Measurements from ENCODE around the gene CHST3.

Gene CHST3

DNA sequence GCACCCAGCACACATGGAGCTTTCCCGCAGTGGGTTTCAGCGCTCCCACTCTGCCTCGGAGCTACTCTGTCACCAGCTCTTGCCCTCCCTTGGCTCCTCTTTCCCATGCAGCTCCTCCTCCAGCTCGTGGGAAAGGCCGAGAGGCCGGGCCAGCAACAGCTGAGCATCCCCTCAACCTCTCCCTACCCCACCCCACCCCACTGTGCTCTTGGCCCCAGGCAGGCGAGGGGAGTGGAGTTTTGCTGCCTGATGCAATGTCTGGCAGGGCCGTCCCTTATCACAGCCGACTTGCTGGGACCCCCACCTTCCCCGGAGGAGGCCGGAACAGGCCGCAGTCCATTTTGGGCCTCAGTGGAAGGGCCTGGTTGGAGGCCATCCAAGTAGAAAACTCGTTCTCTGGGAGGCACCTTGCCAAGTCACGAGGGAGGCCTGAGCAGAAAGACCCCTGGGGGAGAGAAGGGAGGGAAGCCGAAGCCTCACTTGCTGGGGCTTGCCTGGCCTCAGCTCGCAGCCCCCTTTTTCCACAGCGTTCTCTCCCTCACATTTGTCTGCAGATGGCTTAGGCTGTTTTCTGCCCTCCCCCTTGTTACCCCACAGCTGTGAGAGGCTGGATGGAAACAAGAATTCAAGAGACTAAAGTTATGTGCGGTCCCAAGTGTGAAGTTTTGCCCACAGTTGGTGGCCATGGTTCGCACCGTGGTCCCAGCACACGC is 35.3 kb downstream of the CHST3 start:
- Histone ChIP-seq H3K27me3 (ENCODE audit: insufficient read depth, low read length, poor library complexity, severe bottlenecking) (no peaks in the 10 kb centered on the region), H2AFZ (ENCODE audit: low read length) (no peak overlapping the region), H3K4me3 (ENCODE audit: low read length, poor library complexity, severe bottlenecking) (no peak overlapping the region), H3K4me2 (ENCODE audit: low read depth, low read length, poor library complexity, severe bottlenecking) (no peak overlapping the region), H3F3A (ENCODE audit: low read depth) (no peaks in the 10 kb centered on the region), H4K20me1 (ENCODE audit: insufficient read depth, low read length, poor library complexity, severe bottlenecking) (no peaks in the 10 kb centered on the region), H3K9ac (ENCODE audit: low read depth, low read length, poor library complexity, severe bottlenecking) (no peak overlapping the region), H3K9me2 (replicated peaks; ENCODE audit: low read depth, low read length) (no peaks in the 10 kb centered on the region), H3K9me3 (ENCODE audit: insufficient read depth, low read depth, low read length) (no peaks in the 10 kb centered on the region), H3K4me1 (ENCODE audit: insufficient read depth, low read length, poor library complexity, severe bottlenecking) (no peaks in the 10 kb centered on the region), H3K79me2 (ENCODE audit: insufficient read depth, low read length) (no peaks in the 10 kb centered on the region), H3K36me3 (ENCODE audit: insufficient read depth, low read length) (no peaks in the 10 kb centered on the region)
- no peak for TF ChIP-seq EZH2phosphoT487 (IDR thresholded peaks at IDR 0.05; ENCODE audit: borderline replicate concordance)

GRCh38 chr10:72000073-72001032 is 36.2 kb downstream of the CHST3 start:
- Histone ChIP-seq H3K4me1 (ENCODE audit: insufficient read depth, low read length, poor library complexity, severe bottlenecking) (no peaks in the 10 kb centered on the region), H3K4me3 (ENCODE audit: low read length, poor library complexity, severe bottlenecking) (no peak overlapping the region), H3K9me2 (replicated peaks; ENCODE audit: low read depth, low read length) (no peaks in the 10 kb centered on the region), H3K9ac (ENCODE audit: low read depth, low read length, poor library complexity, severe bottlenecking) (no peak overlapping the region), H4K20me1 (ENCODE audit: insufficient read depth, low read length, poor library complexity, severe bottlenecking) (no peaks in the 10 kb centered on the region), H3K4me2 (ENCODE audit: low read depth, low read length, poor library complexity, severe bottlenecking) (no peak overlapping the region), H2AFZ (ENCODE audit: low read length) (no peak overlapping the region), H3K36me3 (ENCODE audit: insufficient read depth, low read length) (no peaks in the 10 kb centered on the region), H3K9me3 (ENCODE audit: insufficient read depth, low read depth, low read length) (no peaks in the 10 kb centered on the region), H3K27me3 (ENCODE audit: insufficient read depth, low read length, poor library complexity, severe bottlenecking) (no peaks in the 10 kb centered on the region), H3F3A (ENCODE audit: low read depth) (no peaks in the 10 kb centered on the region), H3K79me2 (ENCODE audit: insufficient read depth, low read length) (no peaks in the 10 kb centered on the region)
- TF ChIP-seq EZH2phosphoT487 (IDR thresholded peaks at IDR 0.05; ENCODE audit: borderline replicate concordance) = no peak
- TF ChIP-seq, protein P1, sequence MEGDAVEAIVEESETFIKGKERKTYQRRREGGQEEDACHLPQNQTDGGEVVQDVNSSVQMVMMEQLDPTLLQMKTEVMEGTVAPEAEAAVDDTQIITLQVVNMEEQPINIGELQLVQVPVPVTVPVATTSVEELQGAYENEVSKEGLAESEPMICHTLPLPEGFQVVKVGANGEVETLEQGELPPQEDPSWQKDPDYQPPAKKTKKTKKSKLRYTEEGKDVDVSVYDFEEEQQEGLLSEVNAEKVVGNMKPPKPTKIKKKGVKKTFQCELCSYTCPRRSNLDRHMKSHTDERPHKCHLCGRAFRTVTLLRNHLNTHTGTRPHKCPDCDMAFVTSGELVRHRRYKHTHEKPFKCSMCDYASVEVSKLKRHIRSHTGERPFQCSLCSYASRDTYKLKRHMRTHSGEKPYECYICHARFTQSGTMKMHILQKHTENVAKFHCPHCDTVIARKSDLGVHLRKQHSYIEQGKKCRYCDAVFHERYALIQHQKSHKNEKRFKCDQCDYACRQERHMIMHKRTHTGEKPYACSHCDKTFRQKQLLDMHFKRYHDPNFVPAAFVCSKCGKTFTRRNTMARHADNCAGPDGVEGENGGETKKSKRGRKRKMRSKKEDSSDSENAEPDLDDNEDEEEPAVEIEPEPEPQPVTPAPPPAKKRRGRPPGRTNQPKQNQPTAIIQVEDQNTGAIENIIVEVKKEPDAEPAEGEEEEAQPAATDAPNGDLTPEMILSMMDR (conservative IDR thresholded peaks at IDR 0.05; ENCODE audit: low read length) = no peak

DNA sequence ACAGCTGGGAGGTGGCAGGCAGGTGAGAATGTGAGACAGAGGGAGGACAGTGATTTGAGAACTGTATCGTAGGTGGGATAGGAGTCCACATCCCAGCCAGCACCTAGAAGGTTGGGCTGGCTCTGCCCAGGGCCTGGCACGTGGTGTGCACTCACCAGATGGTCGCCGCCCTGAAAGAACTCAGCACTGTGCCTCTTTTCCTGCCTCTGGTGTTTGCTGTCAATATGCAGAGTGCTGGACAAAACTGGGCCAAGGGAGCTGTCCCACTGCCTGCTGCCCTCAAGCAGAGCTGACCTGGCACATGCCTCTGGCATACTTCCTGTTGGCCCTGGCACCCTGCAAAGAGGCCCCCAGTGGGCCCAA is 36.8 kb downstream of the CHST3 start:
- H3K9me2 ChIP-seq (replicated peaks; ENCODE audit: low read depth, low read length) = no peaks in the 10 kb centered on the region
- no peaks in the 10 kb centered on the region for H3K9me3 ChIP-seq (ENCODE audit: insufficient read depth, low read depth, low read length)
- H3K79me2 ChIP-seq (ENCODE audit: insufficient read depth, low read length) = no peaks in the 10 kb centered on the region
- no peak overlapping the region for H3K4me3 ChIP-seq (ENCODE audit: low read length, poor library complexity, severe bottlenecking)
- H3K27me3 ChIP-seq (ENCODE audit: insufficient read depth, low read length, poor library complexity, severe bottlenecking) = no peaks in the 10 kb centered on the region
- TF ChIP-seq, protein P1 (conservative IDR thresholded peaks at IDR 0.05; ENCODE audit: low read length) = no peak
- TF ChIP-seq EZH2phosphoT487 (IDR thresholded peaks at IDR 0.05; ENCODE audit: borderline replicate concordance) = no peak
- no peaks in the 10 kb centered on the region for H3K4me1 ChIP-seq (ENCODE audit: insufficient read depth, low read length, poor library complexity, severe bottlenecking)
- H3K9ac ChIP-seq (ENCODE audit: low read depth, low read length, poor library complexity, severe bottlenecking) = no peak overlapping the region
- no peaks in the 10 kb centered on the region for H4K20me1 ChIP-seq (ENCODE audit: insufficient read depth, low read length, poor library complexity, severe bottlenecking)
- no peaks in the 10 kb centered on the region for H3K36me3 ChIP-seq (ENCODE audit: insufficient read depth, low read length)
- no peaks in the 10 kb centered on the region for H3F3A ChIP-seq (ENCODE audit: low read depth)
- H2AFZ ChIP-seq (ENCODE audit: low read length) = no peak overlapping the region
- H3K4me2 ChIP-seq (ENCODE audit: low read depth, low read length, poor library complexity, severe bottlenecking) = no peak overlapping the region
